ENCODE measurements around the gene VWA3B.
A peak's percentile ranks its signal among the peaks of the same experiment; 100 is the strongest.
"Not testable (repeated sequence)": the region's sequence is repeated elsewhere in the genome, so short reads cannot be mapped to it uniquely, and the experiment has no call there.

VWA3B gene

GRCh38 chr2:98134172-98135005, 47.4 kb downstream of the VWA3B start:
- DNase-seq = peak; percentile 94

- DNase-seq = no peak
These were observed 50.2 kb downstream of the VWA3B start for GRCh38 chr2:98137196-98137595.

- not testable (repeated sequence) for DNase-seq
These were observed 52.0 kb downstream of the VWA3B start for GRCh38 chr2:98138978-98139377.

GRCh38 chr2:98140210-98140609, 53.2 kb downstream of the VWA3B start:
- no peak for DNase-seq

GRCh38 chr2:98142106-98142791, 55.3 kb downstream of the VWA3B start:
- DNase-seq = no peak

GRCh38 chr2:98145070-98145469, 58.1 kb downstream of the VWA3B start:
- no peak for DNase-seq

GRCh38 chr2:98147900-98148299, 60.9 kb downstream of the VWA3B start:
- DNase-seq = not testable (repeated sequence)

GRCh38 chr2:98148595-98149332, 61.8 kb downstream of the VWA3B start:
- DNase-seq = no peak

GRCh38 chr2:98149333-98149697, 62.3 kb downstream of the VWA3B start:
- no peak for DNase-seq

GRCh38 chr2:98153481-98153880, 66.5 kb downstream of the VWA3B start:
- no peak for DNase-seq

- no peak for DNase-seq
These were observed 68.3 kb downstream of the VWA3B start for GRCh38 chr2:98155291-98155690.

- DNase-seq = no peak
These were observed 68.7 kb downstream of the VWA3B start for GRCh38 chr2:98155716-98156115.

GRCh38 chr2:98156304-98156703, 69.3 kb downstream of the VWA3B start:
- DNase-seq = no peak

GRCh38 chr2:98157557-98157956, 70.6 kb downstream of the VWA3B start:
- no peak for DNase-seq

- peak; percentile 28 to 69 for DNase-seq
These were observed 71.3 kb downstream of the VWA3B start for GRCh38 chr2:98158305-98158704.

- DNase-seq = no peak
These were observed 73.6 kb downstream of the VWA3B start for GRCh38 chr2:98160554-98160953.

GRCh38 chr2:98161186-98161585, 74.2 kb downstream of the VWA3B start:
- DNase-seq = no peak

GRCh38 chr2:98164256-98164655, 77.3 kb downstream of the VWA3B start:
- no peak for DNase-seq

- DNase-seq = no peak
These were observed 78.6 kb downstream of the VWA3B start for GRCh38 chr2:98165516-98166071.

- no peak for DNase-seq
These were observed 80.9 kb downstream of the VWA3B start for GRCh38 chr2:98167916-98168315.

- DNase-seq = no peak
These were observed 83.1 kb downstream of the VWA3B start for GRCh38 chr2:98170076-98170475.

GRCh38 chr2:98172150-98172765, 85.3 kb downstream of the VWA3B start:
- no peak for DNase-seq

- peak; percentile 67 to 70 for DNase-seq
These were observed 86.0 kb downstream of the VWA3B start for GRCh38 chr2:98172951-98173350.
